ENCODE data around the gene RPS6KB2.
"Not testable (repeated sequence)": the region's sequence is repeated elsewhere in the genome, so short reads cannot be mapped to it uniquely, and the experiment has no call there.

RPS6KB2 gene

DNA sequence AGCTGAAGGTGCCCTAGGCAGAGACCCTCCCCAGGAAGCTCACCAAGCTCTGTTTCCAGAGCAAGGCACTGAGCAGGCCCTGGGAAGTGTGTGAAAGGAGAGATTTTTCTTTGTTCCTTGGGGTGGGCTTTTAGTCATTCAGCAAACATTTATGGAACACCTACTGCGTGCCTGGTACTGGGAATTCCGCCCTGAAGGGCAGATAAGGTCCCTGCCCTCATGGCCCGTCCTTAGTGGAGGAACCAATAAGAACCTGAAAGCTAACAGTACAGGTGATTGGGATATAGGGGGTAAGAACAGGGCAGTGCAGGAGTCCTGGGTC lies 36.9 kb downstream of the RPS6KB2 start:
- H3K27me3 ChIP-seq (ENCODE audit: insufficient read depth, low read length), result no peaks in the 10 kb centered on the region
- H3F3A ChIP-seq (ENCODE audit: insufficient read depth, low read length), result peaks cover 15% of the 10 kb centered on the region; the same call in 1 of the 2 replicates
- peak overlapping the region; percentile 96 for H3K27ac ChIP-seq (ENCODE audit: low read depth, low read length, poor library complexity, severe bottlenecking)
- TF ChIP-seq CTCF (IDR thresholded peaks at IDR 0.05; ENCODE audit: low read length) (no peak), EZH2 (IDR thresholded peaks at IDR 0.05; ENCODE audit: borderline replicate concordance, low read length) (no peak)
- no peaks in the 10 kb centered on the region for H3K9me3 ChIP-seq (ENCODE audit: low read length)
- H3K9ac ChIP-seq (ENCODE audit: low read length), result peak overlapping the region; percentile 97
- H3K4me3 ChIP-seq (ENCODE audit: low read depth, low read length, poor library complexity, severe bottlenecking), result peak overlapping the region; percentile 86
- peak overlapping the region; percentile 100 for H3K4me2 ChIP-seq (ENCODE audit: low read length)
- peaks cover 3% of the 10 kb centered on the region; the same call in 1 of the 2 replicates for H3K79me2 ChIP-seq (ENCODE audit: insufficient read depth, low read length)
- H4K20me1 ChIP-seq (ENCODE audit: insufficient read depth, low read length), result no peaks in the 10 kb centered on the region
- peaks cover 68% of the 10 kb centered on the region for H3K4me1 ChIP-seq (ENCODE audit: insufficient read depth, low read length, severe bottlenecking)
- H3K36me3 ChIP-seq (ENCODE audit: insufficient read depth, low read length), result peaks cover 7% of the 10 kb centered on the region; the same call in 1 of the 2 replicates
- H2AFZ ChIP-seq (ENCODE audit: low read length), result no peak overlapping the region
- no peaks in the 10 kb centered on the region for H3K9me2 ChIP-seq (ENCODE audit: low read depth, low read length)

DNA sequence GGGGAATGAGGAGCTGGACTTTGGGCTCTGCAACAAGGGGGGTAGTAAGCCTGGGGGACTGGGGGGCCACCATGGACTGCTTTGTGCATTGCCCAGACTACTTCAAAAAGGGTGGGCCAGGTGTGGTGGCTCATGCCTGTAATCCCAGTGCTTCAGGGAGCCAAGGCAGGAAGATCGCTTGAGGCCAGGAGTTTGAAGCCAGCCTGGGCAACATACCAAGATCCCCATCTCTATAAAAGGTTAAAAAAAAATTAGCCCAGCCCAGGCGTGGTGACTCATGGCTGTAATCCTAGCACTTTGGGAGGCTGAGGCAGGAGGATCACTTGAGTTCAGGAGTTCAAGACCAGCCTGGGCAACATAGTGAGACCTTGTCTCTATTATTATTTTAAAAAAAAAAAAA lies 37.2 kb downstream of the RPS6KB2 start:
- H3K9me2 ChIP-seq (ENCODE audit: low read depth, low read length); H3K27me3 ChIP-seq (ENCODE audit: insufficient read depth, low read length); H3K36me3 ChIP-seq (ENCODE audit: insufficient read depth, low read length); H3K79me2 ChIP-seq (ENCODE audit: insufficient read depth, low read length); H4K20me1 ChIP-seq (ENCODE audit: insufficient read depth, low read length); H3K9me3 ChIP-seq (ENCODE audit: low read length); H2AFZ ChIP-seq (ENCODE audit: low read length): not testable (repeated sequence)
- Histone ChIP-seq H3K4me3 (ENCODE audit: low read depth, low read length, poor library complexity, severe bottlenecking) (peak overlapping the region; percentile 86), H3F3A (ENCODE audit: insufficient read depth, low read length) (peaks cover 15% of the 10 kb centered on the region; the same call in 1 of the 2 replicates), H3K4me2 (ENCODE audit: low read length) (peak overlapping the region; percentile 100), H3K27ac (ENCODE audit: low read depth, low read length, poor library complexity, severe bottlenecking) (peak overlapping the region; percentile 96), H3K4me1 (ENCODE audit: insufficient read depth, low read length, severe bottlenecking) (peaks cover 64% of the 10 kb centered on the region), H3K9ac (ENCODE audit: low read length) (peak overlapping the region; percentile 97)

DNA sequence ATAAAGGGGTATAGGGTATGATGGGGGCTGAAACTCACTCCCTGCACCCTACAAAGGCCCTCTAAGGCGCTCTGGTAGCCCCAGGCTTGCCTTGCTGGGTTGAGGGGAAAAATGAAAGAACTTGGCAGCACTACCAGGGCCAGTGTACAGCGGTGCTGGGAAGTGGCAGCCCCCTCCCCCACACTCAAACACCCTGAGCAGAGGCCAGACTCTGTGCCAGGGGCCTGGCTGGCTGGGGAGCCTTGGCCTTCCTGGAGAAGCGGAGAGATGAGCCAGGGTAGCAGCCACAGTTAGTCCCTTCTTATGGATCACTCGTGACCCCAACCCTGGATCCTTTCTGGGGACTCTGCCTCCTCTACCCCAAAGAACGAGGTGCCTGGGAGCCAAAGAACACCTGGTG lies 38.1 kb downstream of the RPS6KB2 start:
- Histone ChIP-seq H3K9ac (ENCODE audit: low read length) (peak overlapping the region; percentile 86; the same call in 1 of the 2 replicates), H3K79me2 (ENCODE audit: insufficient read depth, low read length) (peaks cover 3% of the 10 kb centered on the region; the same call in 1 of the 2 replicates), H4K20me1 (ENCODE audit: insufficient read depth, low read length) (no peaks in the 10 kb centered on the region), H3K9me3 (ENCODE audit: low read length) (no peaks in the 10 kb centered on the region), H3K36me3 (ENCODE audit: insufficient read depth, low read length) (peaks cover 7% of the 10 kb centered on the region; the same call in 1 of the 2 replicates), H3K4me2 (ENCODE audit: low read length) (peak overlapping the region; percentile 77), H3K4me3 (ENCODE audit: low read depth, low read length, poor library complexity, severe bottlenecking) (peak overlapping the region; percentile 75), H3F3A (ENCODE audit: insufficient read depth, low read length) (peaks cover 10% of the 10 kb centered on the region; the same call in 1 of the 2 replicates), H3K4me1 (ENCODE audit: insufficient read depth, low read length, severe bottlenecking) (peaks cover 56% of the 10 kb centered on the region), H3K9me2 (ENCODE audit: low read depth, low read length) (no peaks in the 10 kb centered on the region), H3K27me3 (ENCODE audit: insufficient read depth, low read length) (no peaks in the 10 kb centered on the region), H2AFZ (ENCODE audit: low read length) (no peak overlapping the region), H3K27ac (ENCODE audit: low read depth, low read length, poor library complexity, severe bottlenecking) (peak overlapping the region; percentile 96)
- TF ChIP-seq EZH2 (IDR thresholded peaks at IDR 0.05; ENCODE audit: borderline replicate concordance, low read length) (no peak), CTCF (IDR thresholded peaks at IDR 0.05; ENCODE audit: low read length) (no peak)

Measured in OCI-LY1 (cell line).